Dermis microvascular lymphatic vessel endothelial cell (primary cell): ENCODE results near the gene LCE7A. TPM values are rescaled to one million over a fixed set of nuclear protein-coding genes. Genes with fewer than 3 reads are reported as not detected.

Experiments used
- DNase-seq, 2 donors: peaks; one replicate each; pipeline versions ENCODE4 v3.0.0 to v3.0.0-alpha.2; 2010; ENCODE audit warnings: low read depth in 2 of 2
- total RNA-seq: library from RNA; depleted of rRNA; stranded (reverse); fragments of >200 nt; gene quantifications from 2 replicates; pipeline ENCODE4 v1.2.1, GENCODE V29; 2014

The LCE7A gene
- total RNA-seq, 1 donor from 2014 or later = not detected

- DNase-seq = no peak
Observed at GRCh38 chr1:152880316-152880715, 20.5 kb downstream of the LCE7A start.

- DNase-seq = no peak
Observed at GRCh38 chr1:152880907-152881306, 21.1 kb downstream of the LCE7A start.

DNA sequence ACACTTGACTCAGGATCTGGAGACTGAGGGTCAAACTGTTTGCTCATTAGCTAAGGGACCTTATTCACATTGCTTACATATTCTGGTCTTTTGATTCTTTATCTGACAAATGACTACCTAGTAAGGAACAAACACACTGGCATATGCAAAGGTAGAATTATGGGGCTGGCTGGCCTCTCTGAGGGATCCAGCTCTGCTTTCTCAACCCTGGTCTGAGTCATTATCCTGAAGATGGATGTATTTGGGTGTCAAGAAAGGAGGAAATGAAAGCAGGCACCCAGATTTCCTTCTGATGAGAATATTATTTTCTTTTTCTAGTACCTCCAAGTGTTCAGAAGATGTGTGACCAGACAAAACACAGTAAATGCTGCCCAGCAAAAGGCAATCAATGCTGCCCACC is 24.3 kb downstream of the LCE7A start:
- DNase-seq = no peak

GRCh38 chr1:152884506-152884905 is 24.7 kb downstream of the LCE7A start:
- DNase-seq = no peak

GRCh38 chr1:152884966-152885624 is 25.3 kb downstream of the LCE7A start:
- DNase-seq = no peak

DNA sequence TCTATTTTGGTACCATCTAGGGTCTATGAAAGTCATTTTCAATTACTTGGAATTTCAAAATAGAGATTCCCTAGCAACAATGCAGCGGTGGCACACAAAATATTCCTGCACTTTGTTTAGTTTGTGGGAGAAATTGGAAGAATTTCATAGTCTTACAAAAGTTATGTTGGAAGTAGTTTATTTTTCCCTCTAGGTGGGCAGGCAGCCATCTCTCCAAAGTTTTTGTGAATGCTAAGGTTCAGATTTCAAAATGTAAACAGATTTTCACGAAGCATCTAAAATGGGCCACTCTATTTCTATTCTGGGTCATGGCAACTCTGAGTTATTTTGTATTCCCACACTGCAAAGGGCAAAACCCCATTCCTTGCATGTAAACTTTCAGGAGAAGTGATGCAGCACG is 26.3 kb downstream of the LCE7A start:
- no peak for DNase-seq

DNA sequence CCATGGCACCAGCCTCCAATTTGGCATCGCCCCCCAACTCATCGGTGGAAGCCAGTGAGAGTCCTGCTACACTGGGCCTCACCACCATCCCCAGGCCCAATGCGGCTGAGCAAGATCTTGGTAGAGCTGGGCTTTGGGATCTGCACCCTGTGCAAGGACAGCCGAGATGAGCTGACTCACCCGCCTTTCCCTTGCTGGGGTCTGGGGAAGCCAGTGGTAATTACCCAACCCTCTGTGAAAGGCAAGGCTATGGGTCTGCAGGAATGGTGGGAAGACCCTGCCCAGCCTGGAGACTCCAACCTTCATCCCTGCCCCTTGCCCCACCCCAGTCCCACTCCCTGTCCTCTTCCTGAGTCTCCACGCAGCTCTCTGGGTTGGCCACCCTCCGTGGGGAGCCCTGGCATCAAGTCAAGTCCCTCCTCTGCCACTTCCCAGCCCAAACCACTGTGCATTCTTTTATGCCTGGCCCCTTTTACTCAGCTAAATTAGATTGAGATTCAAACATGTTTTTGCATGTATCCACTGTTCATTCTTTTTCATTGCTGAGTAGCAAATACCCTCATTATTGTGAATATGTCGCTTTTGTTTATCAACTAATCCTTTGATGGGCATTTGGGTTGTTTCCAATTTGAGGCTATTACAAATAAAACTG is 27.1 kb downstream of the LCE7A start:
- no peak for DNase-seq

- DNase-seq = no peak
Observed at GRCh38 chr1:152888126-152888525, 28.3 kb downstream of the LCE7A start.

DNA sequence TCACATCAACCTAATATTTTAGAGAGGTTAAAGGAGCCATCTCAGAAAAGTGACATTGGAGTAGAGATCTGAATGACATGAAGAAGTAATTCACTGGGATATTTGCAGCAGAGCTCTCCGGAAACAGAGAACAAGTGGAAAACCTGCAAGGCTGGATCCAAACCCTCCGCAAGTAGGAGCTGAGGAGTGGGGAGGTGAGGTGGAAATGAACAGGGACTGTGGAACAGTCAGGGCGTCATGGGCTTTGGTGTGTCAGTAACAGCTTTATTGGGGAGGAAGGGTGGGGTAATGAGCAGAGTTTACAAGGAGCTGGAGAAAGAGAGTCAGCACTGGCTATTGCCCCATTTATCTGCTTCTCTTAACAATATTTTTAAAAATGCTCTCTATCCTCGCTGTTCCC is 39.2 kb downstream of the LCE7A start:
- DNase-seq = no peak

GRCh38 chr1:152899883-152900282 is 40.1 kb downstream of the LCE7A start:
- no peak for DNase-seq

- DNase-seq = no peak
Observed at GRCh38 chr1:152901631-152902030, 41.8 kb downstream of the LCE7A start.

DNA sequence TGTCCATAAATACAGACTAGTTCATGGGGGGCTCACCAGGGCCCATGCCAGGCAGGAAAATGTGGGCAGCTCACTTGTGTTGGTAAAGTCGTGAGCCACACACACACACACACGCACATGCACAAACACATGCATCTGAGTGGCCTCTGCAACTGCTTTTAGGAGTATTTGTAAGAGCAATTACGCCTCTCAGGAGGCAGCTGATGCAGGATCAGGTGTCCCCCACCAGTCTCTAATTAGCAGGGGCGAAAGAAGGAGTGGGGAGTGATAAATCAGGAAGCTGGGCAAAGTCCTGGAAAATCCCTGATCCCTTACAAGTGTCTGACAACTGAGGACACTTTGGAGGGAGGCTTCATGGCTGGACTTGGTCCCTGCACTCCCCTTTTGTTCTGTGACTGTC is 42.8 kb downstream of the LCE7A start:
- DNase-seq = no peak

DNA sequence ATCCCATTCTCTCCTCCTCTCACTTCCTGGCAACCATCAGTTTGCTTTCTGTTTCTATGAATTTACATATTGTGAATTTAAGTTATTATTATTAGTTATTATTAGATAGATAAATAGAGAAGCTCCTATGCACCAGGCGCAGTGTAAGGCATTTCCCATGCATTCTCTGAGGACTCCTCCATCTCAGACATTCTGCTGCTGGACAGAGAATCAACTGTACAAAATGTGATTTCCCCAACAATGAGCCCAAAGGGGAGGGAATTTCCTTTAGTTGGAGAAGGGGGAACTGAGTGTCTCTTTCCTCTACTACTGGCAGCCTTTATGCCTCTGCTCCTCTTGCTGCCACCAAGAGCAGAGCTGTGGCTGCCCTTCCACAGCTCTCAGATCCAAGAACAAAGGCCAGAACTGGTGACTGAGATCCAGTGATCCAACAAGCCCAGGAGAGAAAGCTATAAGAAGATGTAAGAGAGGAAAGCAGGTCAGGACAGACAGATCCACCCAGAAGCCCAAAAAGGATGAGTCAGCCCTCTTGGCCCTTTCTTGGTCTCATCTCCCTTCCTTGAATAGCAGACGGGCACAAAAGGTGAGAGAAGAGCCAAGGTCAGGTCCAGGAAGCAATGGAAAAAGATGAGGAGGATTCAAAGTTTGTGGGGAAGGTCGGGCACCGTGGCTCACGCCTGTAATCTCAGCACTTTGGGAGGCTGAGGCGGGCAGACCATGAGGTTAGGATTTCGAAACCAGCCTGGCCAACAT is 45.1 kb downstream of the LCE7A start:
- no peak for DNase-seq

DNA sequence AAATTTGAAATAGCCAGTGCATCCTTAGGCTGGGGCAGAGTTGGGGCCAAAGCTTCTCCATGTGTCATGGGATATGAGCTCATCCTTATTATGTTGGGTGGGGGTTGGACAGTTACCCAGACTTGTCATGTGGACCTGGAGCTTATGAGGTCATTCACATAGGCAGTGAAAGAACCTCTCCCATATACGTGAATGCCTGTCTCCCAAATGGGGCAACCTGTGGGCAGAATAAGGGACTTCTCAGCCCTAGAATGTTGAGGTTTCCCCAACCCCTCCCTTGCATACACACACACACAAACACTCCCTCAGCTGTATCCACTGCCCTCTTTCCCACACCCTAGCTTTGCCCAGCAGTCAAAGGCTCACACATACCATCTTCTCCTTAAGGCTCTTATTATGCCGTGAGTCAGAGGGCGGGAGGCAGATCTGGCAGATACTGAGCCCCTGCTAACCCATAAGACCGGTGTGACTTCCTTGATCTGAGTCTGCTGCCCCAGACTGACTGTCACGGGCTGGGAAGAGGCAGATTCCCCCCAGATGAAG is 46.3 kb downstream of the LCE7A start:
- DNase-seq = no peak

DNA sequence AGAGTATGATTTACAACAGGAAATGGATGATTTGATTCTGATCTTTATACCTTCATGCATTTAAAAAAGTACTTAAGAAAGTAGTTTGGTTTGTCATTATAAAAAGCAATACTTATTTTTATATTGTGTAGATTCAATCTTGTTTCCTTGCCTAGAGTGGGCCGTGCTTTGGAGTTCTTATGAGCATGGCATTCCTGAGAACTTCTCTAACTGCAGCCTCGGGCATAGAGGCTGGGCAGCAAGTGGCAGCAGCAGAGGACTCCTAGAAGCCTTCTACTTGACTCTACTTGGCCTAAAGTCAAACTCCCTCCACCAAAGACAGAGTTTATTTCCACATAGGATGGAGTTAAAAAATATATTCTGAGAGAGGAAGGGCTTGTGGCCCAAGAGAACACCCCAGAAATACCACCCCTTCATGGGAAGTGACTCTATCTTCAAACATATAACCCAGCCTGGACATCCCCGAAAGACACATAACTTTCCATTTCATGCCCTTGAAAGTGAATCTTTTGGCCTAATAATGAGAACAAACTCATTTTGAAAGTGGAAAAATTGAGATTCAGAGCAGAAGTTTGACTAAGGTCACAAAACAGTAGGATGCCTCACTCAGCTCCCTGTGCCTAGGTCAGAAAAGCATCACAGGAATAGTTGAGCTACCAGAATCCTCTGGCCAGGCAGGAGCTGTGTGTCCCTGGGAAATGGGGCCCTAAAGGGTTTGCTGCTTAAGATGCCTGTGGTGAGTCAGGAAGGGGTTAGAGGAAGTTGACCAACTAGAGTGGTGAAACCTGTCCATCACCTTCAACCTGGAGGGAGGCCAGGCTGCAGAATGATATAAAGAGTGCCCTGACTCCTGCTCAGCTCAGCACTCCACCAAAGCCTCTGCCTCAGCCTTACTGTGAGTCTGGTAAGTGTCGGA is 48.1 kb downstream of the LCE7A start, which contains the start of gene IVL:
IVL (plus strand) TSS at position 861 of the 916 bp plus-strand sequence. CDS start 1,252 bp downstream, outside the sequence.
- no peak for DNase-seq

DNA sequence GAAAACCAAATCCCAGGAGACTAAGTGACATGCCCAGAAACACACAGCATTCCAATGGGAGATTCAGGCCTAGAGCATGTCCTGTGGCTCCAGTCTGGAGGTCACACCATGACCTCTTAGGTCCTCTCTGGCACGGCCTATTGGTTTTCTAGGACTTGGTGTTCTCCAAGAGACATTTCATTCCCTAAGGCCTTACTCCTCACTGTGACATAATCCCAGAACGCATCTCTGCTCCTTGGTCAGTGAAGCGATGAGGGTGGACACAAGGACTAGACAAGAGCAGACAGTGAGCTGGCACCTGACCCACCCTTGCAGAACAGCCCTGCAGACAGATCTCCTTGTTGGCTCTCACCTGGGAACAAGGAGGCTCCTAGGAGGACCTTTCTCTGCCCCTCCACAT is 49.4 kb downstream of the LCE7A start:
- DNase-seq = no peak

Other genes starting within 250 kb of the LCE7A start
- not detected in 2 replicates for gene LCE3B, start 246.2 kb upstream of the LCE7A start, total RNA-seq
- not detected in 2 replicates for gene LCE3A, start 236.9 kb upstream of the LCE7A start, total RNA-seq
- gene LCE2D, start 196.6 kb upstream of the LCE7A start, total RNA-seq = not detected in 2 replicates
- gene LCE2C, start 184.7 kb upstream of the LCE7A start, total RNA-seq = not detected in 2 replicates
- not detected in 2 replicates for gene LCE2B, start 173.9 kb upstream of the LCE7A start, total RNA-seq
- gene LCE2A, start 161.7 kb upstream of the LCE7A start, total RNA-seq = not detected in 2 replicates
- gene LCE4A, start 151.8 kb upstream of the LCE7A start, total RNA-seq = not detected in 2 replicates
- gene KPRP, start 102.0 kb upstream of the LCE7A start, total RNA-seq = not detected in 2 replicates
- not detected in 2 replicates for gene LCE1F, start 84.9 kb upstream of the LCE7A start, total RNA-seq
- gene LCE1E, start 73.7 kb upstream of the LCE7A start, total RNA-seq = not detected in 2 replicates
- not detected in 2 replicates for gene LCE1D, start 63.3 kb upstream of the LCE7A start, total RNA-seq
- not detected in 2 replicates for gene LCE1C, start 53.3 kb upstream of the LCE7A start, total RNA-seq
- gene LCE1B, start 48.0 kb upstream of the LCE7A start, total RNA-seq = not detected in 2 replicates
- not detected in 2 replicates for gene LCE1A, start 32.5 kb upstream of the LCE7A start, total RNA-seq
- not detected in 2 replicates for gene LCE6A, start 17.1 kb upstream of the LCE7A start, total RNA-seq
- gene SMCP, start 18.3 kb downstream of the LCE7A start, total RNA-seq = not detected in 2 replicates
- not detected in 2 replicates for gene IVL, start 48.5 kb downstream of the LCE7A start, total RNA-seq
- gene SPRR5, start 87.2 kb downstream of the LCE7A start, total RNA-seq = not detected in 2 replicates
- gene SPRR4, start 110.7 kb downstream of the LCE7A start, total RNA-seq = not detected in 2 replicates
- not detected in 2 replicates for gene SPRR1A, start 124.1 kb downstream of the LCE7A start, total RNA-seq
- not detected in 2 replicates for gene SPRR3, start 141.8 kb downstream of the LCE7A start, total RNA-seq
- not detected in 2 replicates for gene SPRR1B, start 171.2 kb downstream of the LCE7A start, total RNA-seq
- gene SPRR2D, start 181.1 kb downstream of the LCE7A start, total RNA-seq = not detected in 2 replicates
- not detected in 2 replicates for gene SPRR2A, start 197.5 kb downstream of the LCE7A start, total RNA-seq
- not detected in 2 replicates for gene SPRR2B, start 211.6 kb downstream of the LCE7A start, total RNA-seq
- gene SPRR2E, start 234.5 kb downstream of the LCE7A start, total RNA-seq = not detected in 2 replicates